ENCODE results near the gene MT3.

Gene MT3

GRCh38 chr16:56626685-56627084 is 37.4 kb downstream of the MT3 start:
- peak overlapping the region; percentile 74 for H3K4me3 ChIP-seq (ENCODE audit: low read depth, low read length)
- no peaks in the 10 kb centered on the region for H3K27me3 ChIP-seq (replicated peaks)
- TF ChIP-seq CTCF (IDR thresholded peaks at IDR 0.05; ENCODE audit: low read depth, low read length, missing control alignments): no peak
- peak overlapping the region; percentile 54 for H3K27ac ChIP-seq
- H3K36me3 ChIP-seq (replicated peaks): no peaks in the 10 kb centered on the region
- in situ Hi-C loops (cut with HindIII; ENCODE audit: low pct_ligation_motif_present, low sequenced_read_pairs): no loop called here
- no peak for DNase-seq

- Histone ChIP-seq H3K27ac (no peak overlapping the region), H3K27me3 (replicated peaks) (peaks cover 2% of the 10 kb centered on the region), H3K36me3 (replicated peaks) (no peaks in the 10 kb centered on the region), H3K4me3 (ENCODE audit: low read depth, low read length) (no peak overlapping the region)
- TF ChIP-seq CTCF (IDR thresholded peaks at IDR 0.05; ENCODE audit: low read depth, low read length, missing control alignments): no peak
- DNase-seq: no peak
- in situ Hi-C loops (cut with HindIII; ENCODE audit: low pct_ligation_motif_present, low sequenced_read_pairs): no loop called here
Measured at GRCh38 chr16:56628486-56629350, 39.4 kb downstream of the MT3 start.

GRCh38 chr16:56629531-56629930 is 40.2 kb downstream of the MT3 start:
- no peaks in the 10 kb centered on the region for H3K36me3 ChIP-seq (replicated peaks)
- H3K27ac ChIP-seq: no peak overlapping the region
- H3K4me3 ChIP-seq (ENCODE audit: low read depth, low read length): no peak overlapping the region
- in situ Hi-C loops (cut with HindIII; ENCODE audit: low pct_ligation_motif_present, low sequenced_read_pairs): no loop called here
- DNase-seq: no peak
- TF ChIP-seq CTCF (IDR thresholded peaks at IDR 0.05; ENCODE audit: low read depth, low read length, missing control alignments): no peak
- peaks cover 6% of the 10 kb centered on the region for H3K27me3 ChIP-seq (replicated peaks)

- TF ChIP-seq CTCF (IDR thresholded peaks at IDR 0.05; ENCODE audit: low read depth, low read length, missing control alignments): no peak
Measured at GRCh38 chr16:56630134-56630533, 40.8 kb downstream of the MT3 start.

GRCh38 chr16:56631197-56631596 is 41.9 kb downstream of the MT3 start:
- H3K36me3 ChIP-seq (replicated peaks): no peaks in the 10 kb centered on the region
- H3K27ac ChIP-seq: no peak overlapping the region
- H3K27me3 ChIP-seq (replicated peaks): peaks cover 23% of the 10 kb centered on the region
- in situ Hi-C loops (cut with HindIII; ENCODE audit: low pct_ligation_motif_present, low sequenced_read_pairs): no loop called here
- H3K4me3 ChIP-seq (ENCODE audit: low read depth, low read length): no peak overlapping the region
- no peak for DNase-seq
- no peak for TF ChIP-seq CTCF (IDR thresholded peaks at IDR 0.05; ENCODE audit: low read depth, low read length, missing control alignments)

More at GRCh38 chr16:56630134-56630533, 40.8 kb downstream of the MT3 start:
- no peaks in the 10 kb centered on the region for H3K36me3 ChIP-seq (replicated peaks)
- in situ Hi-C loops (cut with HindIII; ENCODE audit: low pct_ligation_motif_present, low sequenced_read_pairs): no loop called here
- peaks cover 12% of the 10 kb centered on the region for H3K27me3 ChIP-seq (replicated peaks)
- no peak for DNase-seq
- no peak overlapping the region for H3K27ac ChIP-seq
- H3K4me3 ChIP-seq (ENCODE audit: low read depth, low read length): no peak overlapping the region

GRCh38 chr16:56631832-56632155 is 42.5 kb downstream of the MT3 start:
- H3K27me3 ChIP-seq (replicated peaks): peaks cover 27% of the 10 kb centered on the region
- no peak for TF ChIP-seq CTCF (IDR thresholded peaks at IDR 0.05; ENCODE audit: low read depth, low read length, missing control alignments)
- no peak overlapping the region for H3K27ac ChIP-seq
- in situ Hi-C loops (cut with HindIII; ENCODE audit: low pct_ligation_motif_present, low sequenced_read_pairs): no loop called here
- DNase-seq: no peak
- peak overlapping the region; percentile 48 for H3K4me3 ChIP-seq (ENCODE audit: low read depth, low read length)
- H3K36me3 ChIP-seq (replicated peaks): no peaks in the 10 kb centered on the region
